Islet of Langerhans (tissue), 1 donor: Measurements from ENCODE around the gene B3GALT5.
A peak's percentile ranks its signal among the peaks of the same experiment; 100 is the strongest.

Source experiments
- FAIRE-seq: peaks from one replicate; lab custom pipeline; 2011; peaks lifted over from hg19 to GRCh38; lab: Jason Lieb, UNC

The B3GALT5 gene

GRCh38 chr21:39604951-39605350 lies 7.8 kb upstream of the B3GALT5 start:
- no peak for FAIRE-seq

GRCh38 chr21:39610703-39611102 lies 2.0 kb upstream of the B3GALT5 start:
- FAIRE-seq: no peak

- FAIRE-seq: no peak
Measured at GRCh38 chr21:39611551-39612190, 1.1 kb upstream of the B3GALT5 start.

- FAIRE-seq: no peak
Measured at GRCh38 chr21:39613041-39613934, 548 bp downstream of the B3GALT5 start.

GRCh38 chr21:39616211-39616772 lies 3.6 kb downstream of the B3GALT5 start:
- peak; percentile 87 for FAIRE-seq

GRCh38 chr21:39620856-39621255 lies 8.1 kb downstream of the B3GALT5 start:
- FAIRE-seq: no peak

GRCh38 chr21:39625211-39625895 lies 12.6 kb downstream of the B3GALT5 start:
- FAIRE-seq: peak; percentile 5

- no peak for FAIRE-seq
Measured at GRCh38 chr21:39628385-39628784, 15.6 kb downstream of the B3GALT5 start.

GRCh38 chr21:39630191-39630591 lies 17.5 kb downstream of the B3GALT5 start:
- no peak for FAIRE-seq

- no peak for FAIRE-seq
Measured at GRCh38 chr21:39630827-39631226, 18.1 kb downstream of the B3GALT5 start.

- FAIRE-seq: no peak
Measured at GRCh38 chr21:39631842-39632562, 19.3 kb downstream of the B3GALT5 start.

- peak; percentile 79 for FAIRE-seq
Measured at GRCh38 chr21:39632796-39633442, 20.2 kb downstream of the B3GALT5 start.

GRCh38 chr21:39633770-39634181 lies 21.0 kb downstream of the B3GALT5 start:
- peak; percentile 96 for FAIRE-seq

GRCh38 chr21:39634507-39634906 lies 21.8 kb downstream of the B3GALT5 start:
- FAIRE-seq: no peak

- FAIRE-seq: no peak
Measured at GRCh38 chr21:39637197-39637970, 24.6 kb downstream of the B3GALT5 start.

GRCh38 chr21:39637971-39638240 lies 25.2 kb downstream of the B3GALT5 start:
- no peak for FAIRE-seq

- FAIRE-seq: no peak
Measured at GRCh38 chr21:39638281-39638680, 25.5 kb downstream of the B3GALT5 start.

GRCh38 chr21:39640754-39641153 lies 28.0 kb downstream of the B3GALT5 start:
- FAIRE-seq: no peak

GRCh38 chr21:39641827-39642450 lies 29.2 kb downstream of the B3GALT5 start:
- FAIRE-seq: peak; percentile 93

- no peak for FAIRE-seq
Measured at GRCh38 chr21:39644062-39644560, 31.4 kb downstream of the B3GALT5 start.
